IMR-90 (cell line): ENCODE data around the gene CALD1.

Experiments
- CHD1 ChIP-seq: IDR thresholded peaks from 2 replicates; pipeline ENCODE4 v1.6.1; 2012; ENCODE audit warnings: low read depth, low read length, improper control_type of control experiment
- CTCF ChIP-seq: conservative IDR thresholded peaks from 2 replicates; pipeline ENCODE4 v1.5.1; 2012; ENCODE audit warnings: mild to moderate bottlenecking, low read depth, low read length, improper control_type of control experiment
- ELK1 ChIP-seq: fragments of 150-350 bp; IDR thresholded peaks from 2 replicates; pipeline ENCODE4 v1.6.1; 2016; ENCODE audit warnings: low read depth, mild to moderate bottlenecking, low read length, moderate library complexity, borderline replicate concordance
- MAFK ChIP-seq: IDR thresholded peaks from 2 replicates; pipeline ENCODE4 v1.6.1; 2012; ENCODE audit warnings: low read depth, low read length, improper control_type of control experiment
- NFE2L2 ChIP-seq: fragments of 150-350 bp; IDR thresholded peaks from 2 replicates; pipeline ENCODE4 v1.6.1; 2016; ENCODE audit warnings: low read depth, mild to moderate bottlenecking, low read length
- POLR2A ChIP-seq: IDR thresholded peaks from 2 replicates; pipeline ENCODE4 v1.6.1; 2012; ENCODE audit warnings: mild to moderate bottlenecking, low read depth, low read length
- RAD21 ChIP-seq: IDR thresholded peaks from 2 replicates; pipeline ENCODE4 v1.6.1; 2012; ENCODE audit warnings: low read length, improper control_type of control experiment

- TF ChIP-seq RAD21 (no peak), CTCF (no peak), POLR2A (no peak), ELK1 (no peak), MAFK (no peak), NFE2L2 (no peak), CHD1 (no peak)
Measured at GRCh38 chr7:134910968-134911367, 131.5 kb downstream of the CALD1 start.
